OCI-LY3 (cell line): Measurements from ENCODE around the gene COL4A6.

Experiments used
- H2AFZ ChIP-seq: fragments of 200-600, 300-600 bp; shearing (Covaris generic); 2 replicates; pipeline ENCODE4 v1.6.0; 2014; ENCODE audit warnings: antibody characterized with exemption, low read depth, low read length
- H3K27ac ChIP-seq: fragments of 200-600, 300-600 bp; sonication (generic); 2 replicates; pipeline ENCODE4 v1.5.1; 2014; ENCODE audit warnings: mild to moderate bottlenecking, low read length, moderate library complexity, mixed read lengths
- H3K27me3 ChIP-seq: fragments of 200-600, 300-600 bp; sonication (generic); 2 replicates; pipeline ENCODE4 v1.6.1; 2014; ENCODE audit warnings: low read depth, low read length, mixed read lengths
- H3K36me3 ChIP-seq: fragments of 200-600, 300-600 bp; sonication (generic); replicated peaks from 2 replicates; pipeline ENCODE3; 2014; ENCODE audit warnings: low read depth, low read length, mixed read lengths
- H3K4me1 ChIP-seq: fragments of 300-600, 200-600 bp; sonication (generic); 2 replicates; pipeline ENCODE4 v1.6.1; 2014; ENCODE audit warnings: low read length, mixed read lengths
- H3K4me2 ChIP-seq: fragments of 200-600, 300-600 bp; sonication (generic); 2 replicates; pipeline ENCODE4 v1.6.1; 2014; ENCODE audit warnings: low read length, mixed read lengths
- H3K4me3 ChIP-seq: fragments of 300-600, 200-600 bp; sonication (generic); 2 replicates; pipeline ENCODE4 v1.5.1; 2014; ENCODE audit warnings: antibody characterized with exemption, mild to moderate bottlenecking, low read length, moderate library complexity
- H3K79me2 ChIP-seq: fragments of 300-600, 200-600 bp; shearing (Covaris generic); 2 replicates; pipeline ENCODE4 v1.6.1; 2014; ENCODE audit warnings: mild to moderate bottlenecking, low read length, mixed read lengths
- H3K9ac ChIP-seq: fragments of 300-600, 200-600 bp; shearing (Covaris generic); 2 replicates; pipeline ENCODE4 v1.6.0; 2014; ENCODE audit warnings: mild to moderate bottlenecking, low read length, moderate library complexity
- H3K9me3 ChIP-seq: fragments of 200-600, 300-600 bp; shearing (Covaris generic); 2 replicates; pipeline ENCODE4 v1.6.1; 2014; ENCODE audit warnings: low read length, mixed read lengths; ENCODE audit not compliant: insufficient read depth
- H4K20me1 ChIP-seq: fragments of 200-600, 300-600 bp; sonication (generic); 2 replicates; pipeline ENCODE4 v1.6.1; 2016; ENCODE audit warnings: low read length, mixed read lengths; ENCODE audit not compliant: insufficient read depth
- CTCF ChIP-seq: fragments of 200-600, 300-600 bp; sonication (generic); IDR thresholded peaks from 2 replicates; pipeline ENCODE4 v1.5.1; 2014; ENCODE audit warnings: antibody characterized with exemption, low read length, low read depth
- EZH2phosphoT487 ChIP-seq: fragments of 200-600 bp; shearing (Covaris generic); IDR thresholded peaks from 2 replicates; pipeline ENCODE4 v1.6.1; 2018; ENCODE audit warnings: antibody characterized with exemption, mixed run types, low read depth

The COL4A6 gene

GRCh38 chrX:108297290-108297689 lies 140.9 kb downstream of the COL4A6 start:
- H3K27me3 ChIP-seq, result no peaks in the 10 kb centered on the region
- H3K9me3 ChIP-seq, result no peaks in the 10 kb centered on the region
- no peak overlapping the region for H3K9ac ChIP-seq
- TF ChIP-seq CTCF (no peak), EZH2phosphoT487 (no peak)
- H3K79me2 ChIP-seq, result no peaks in the 10 kb centered on the region
- H3K27ac ChIP-seq, result no peak overlapping the region
- no peak overlapping the region for H3K4me2 ChIP-seq
- H3K36me3 ChIP-seq, result no peaks in the 10 kb centered on the region
- H4K20me1 ChIP-seq, result no peaks in the 10 kb centered on the region
- H3K4me3 ChIP-seq, result no peak overlapping the region
- no peak overlapping the region for H2AFZ ChIP-seq
- peaks cover 14% of the 10 kb centered on the region for H3K4me1 ChIP-seq

GRCh38 chrX:108292053-108292452 lies 146.2 kb downstream of the COL4A6 start:
- no peak overlapping the region for H3K4me3 ChIP-seq
- no peaks in the 10 kb centered on the region for H3K4me1 ChIP-seq
- no peak for TF ChIP-seq CTCF
- no peaks in the 10 kb centered on the region for H4K20me1 ChIP-seq
- H3K27ac ChIP-seq, result no peak overlapping the region
- H3K36me3 ChIP-seq, result no peaks in the 10 kb centered on the region
- no peaks in the 10 kb centered on the region for H3K9me3 ChIP-seq
- H3K27me3 ChIP-seq, result no peaks in the 10 kb centered on the region; the same call in 1 of the 2 replicates
- H2AFZ ChIP-seq, result no peak overlapping the region
- no peak overlapping the region for H3K9ac ChIP-seq
- H3K4me2 ChIP-seq, result no peak overlapping the region
- no peaks in the 10 kb centered on the region for H3K79me2 ChIP-seq

- Histone ChIP-seq H3K9ac (no peak overlapping the region), H3K27ac (no peak overlapping the region), H3K4me3 (no peak overlapping the region), H3K9me3 (no peaks in the 10 kb centered on the region), H3K27me3 (no peaks in the 10 kb centered on the region; the same call in 1 of the 2 replicates), H3K4me1 (no peaks in the 10 kb centered on the region), H3K4me2 (no peak overlapping the region), H2AFZ (no peak overlapping the region), H3K36me3 (no peaks in the 10 kb centered on the region), H3K79me2 (no peaks in the 10 kb centered on the region), H4K20me1 (no peaks in the 10 kb centered on the region)
- TF ChIP-seq CTCF (no peak), EZH2phosphoT487 (no peak)
Measured at GRCh38 chrX:108285918-108286317, 152.3 kb downstream of the COL4A6 start.

- TF ChIP-seq EZH2phosphoT487 (no peak), CTCF (no peak)
- Histone ChIP-seq H3K9ac (no peak overlapping the region), H3K4me3 (no peak overlapping the region), H3K79me2 (no peaks in the 10 kb centered on the region), H3K36me3 (no peaks in the 10 kb centered on the region), H3K27me3 (no peaks in the 10 kb centered on the region; the same call in 1 of the 2 replicates), H4K20me1 (no peaks in the 10 kb centered on the region), H3K27ac (no peak overlapping the region), H2AFZ (no peak overlapping the region), H3K4me2 (no peak overlapping the region), H3K4me1 (no peaks in the 10 kb centered on the region), H3K9me3 (no peaks in the 10 kb centered on the region)
Measured at GRCh38 chrX:108285356-108285755, 152.9 kb downstream of the COL4A6 start.
